ENCODE measurements around the gene TIAM2.
A peak's percentile ranks its signal among the peaks of the same experiment; 100 is the strongest.
"Not testable (repeated sequence)": the region's sequence is repeated elsewhere in the genome, so short reads cannot be mapped to it uniquely, and the experiment has no call there.

The TIAM2 gene

DNA sequence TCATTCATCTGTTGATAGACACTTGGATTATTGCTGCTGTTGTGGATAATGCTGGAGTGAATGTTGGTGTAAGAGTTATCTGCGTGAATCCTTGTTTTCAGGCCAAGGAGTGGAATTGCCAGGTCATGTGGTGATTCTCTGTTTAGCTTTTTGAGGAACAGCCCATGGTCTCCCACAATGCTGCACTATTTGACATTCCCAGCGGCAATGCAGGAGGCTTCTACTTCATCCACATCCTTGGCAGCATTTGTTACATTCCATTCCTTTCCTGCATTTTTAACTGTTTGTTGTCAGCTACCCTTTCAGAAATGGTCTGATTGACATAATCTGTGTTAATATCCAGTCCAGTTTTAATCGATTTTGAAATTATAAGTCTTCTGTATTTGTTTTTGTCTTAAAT, 217.0 kb downstream of the TIAM2 start:
- no peak for DNase-seq

DNA sequence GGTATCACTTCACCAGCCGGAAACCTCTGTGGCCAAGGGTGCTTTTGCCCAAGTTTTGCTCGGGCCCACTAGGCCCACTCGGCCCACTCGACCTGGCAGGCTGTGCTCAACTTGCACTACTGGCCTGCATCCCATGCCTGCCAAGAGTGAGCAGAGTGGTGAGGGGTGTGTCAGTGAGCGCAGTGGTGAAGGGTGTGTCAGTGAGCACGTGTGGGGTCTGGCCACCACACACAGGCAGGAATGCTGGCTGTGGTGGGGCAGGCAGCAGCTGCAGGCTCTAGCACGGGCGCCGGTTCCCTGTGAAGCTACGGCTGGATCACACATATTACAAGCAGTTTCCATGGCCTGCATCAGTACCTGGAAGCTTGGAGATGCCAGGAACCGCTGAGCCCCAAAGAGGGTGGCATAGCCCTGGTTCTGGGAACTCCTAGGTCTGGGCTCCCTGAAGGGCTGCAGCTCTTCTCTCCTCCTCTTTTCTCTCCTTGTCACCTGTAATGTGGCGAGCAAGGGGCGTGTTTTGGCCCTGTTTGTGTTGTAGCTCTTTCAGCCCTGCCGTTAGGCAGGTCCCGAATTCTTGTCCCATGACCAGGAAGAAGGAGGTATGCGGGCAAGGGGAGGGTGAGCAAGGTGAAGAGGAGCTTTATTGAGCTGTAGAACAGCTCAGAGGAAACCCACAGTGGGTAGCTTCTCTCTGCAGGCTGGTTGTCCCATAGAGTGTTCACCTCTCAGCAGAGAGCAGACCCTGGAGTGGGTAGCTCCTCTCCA, 217.7 kb downstream of the TIAM2 start:
- DNase-seq: no peak

DNA sequence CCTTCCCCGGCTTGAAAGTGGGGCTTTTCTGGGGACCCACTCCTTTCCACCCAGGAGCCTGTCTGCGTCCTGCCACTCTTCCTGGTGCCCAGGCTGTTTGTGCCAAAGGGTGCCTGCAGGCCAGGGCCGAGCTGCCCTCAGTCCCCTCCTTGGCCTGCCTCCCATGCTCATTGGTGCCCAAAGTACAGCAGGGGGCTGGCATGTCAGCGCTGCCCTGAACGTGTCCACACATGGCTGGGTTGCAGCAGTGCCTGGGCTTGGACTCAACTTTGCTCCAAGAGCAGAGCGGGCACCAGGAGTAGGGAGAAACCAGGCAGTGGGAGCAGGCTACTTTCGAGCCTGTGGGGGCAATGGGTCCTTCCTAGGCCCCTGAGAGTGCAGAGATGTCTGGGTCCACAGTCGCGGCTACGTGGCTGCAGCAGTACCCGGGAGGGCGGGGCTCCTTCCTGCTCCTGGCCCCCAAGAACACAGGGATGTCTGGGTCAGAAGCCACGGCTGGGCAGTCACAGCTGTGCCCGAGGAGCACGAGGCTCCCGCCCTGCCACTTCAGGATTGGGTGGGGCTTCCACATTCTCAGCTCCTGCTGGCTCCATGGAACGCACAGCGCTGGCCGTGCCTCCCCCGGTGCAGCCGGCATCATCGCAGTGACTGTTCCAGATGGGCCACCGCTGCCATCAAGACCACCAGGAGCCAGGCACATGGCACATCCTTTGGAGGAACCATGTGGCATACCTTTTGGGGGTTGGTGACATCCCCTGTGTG, 218.7 kb downstream of the TIAM2 start:
- DNase-seq: no peak

DNA sequence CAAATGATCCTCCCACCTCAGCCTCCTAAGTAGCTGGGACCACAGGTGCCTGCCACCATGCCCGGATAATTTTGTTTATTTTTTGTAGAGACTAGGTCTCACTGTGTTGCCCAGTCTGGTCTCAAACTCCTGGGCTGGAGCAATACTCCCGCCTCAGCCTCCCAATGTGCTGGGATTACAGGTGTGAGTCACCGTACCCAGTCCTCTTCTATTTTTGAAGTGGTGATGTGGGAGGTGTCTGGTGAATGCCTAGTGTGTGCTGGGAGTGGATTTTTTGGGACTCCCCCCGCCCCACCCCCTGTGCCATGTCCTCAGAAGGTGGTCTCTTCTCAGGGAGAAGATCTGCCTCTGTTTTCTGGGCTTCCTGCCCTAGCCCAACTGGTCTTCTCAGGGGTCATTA, 220.8 kb downstream of the TIAM2 start:
- no peak for DNase-seq

DNA sequence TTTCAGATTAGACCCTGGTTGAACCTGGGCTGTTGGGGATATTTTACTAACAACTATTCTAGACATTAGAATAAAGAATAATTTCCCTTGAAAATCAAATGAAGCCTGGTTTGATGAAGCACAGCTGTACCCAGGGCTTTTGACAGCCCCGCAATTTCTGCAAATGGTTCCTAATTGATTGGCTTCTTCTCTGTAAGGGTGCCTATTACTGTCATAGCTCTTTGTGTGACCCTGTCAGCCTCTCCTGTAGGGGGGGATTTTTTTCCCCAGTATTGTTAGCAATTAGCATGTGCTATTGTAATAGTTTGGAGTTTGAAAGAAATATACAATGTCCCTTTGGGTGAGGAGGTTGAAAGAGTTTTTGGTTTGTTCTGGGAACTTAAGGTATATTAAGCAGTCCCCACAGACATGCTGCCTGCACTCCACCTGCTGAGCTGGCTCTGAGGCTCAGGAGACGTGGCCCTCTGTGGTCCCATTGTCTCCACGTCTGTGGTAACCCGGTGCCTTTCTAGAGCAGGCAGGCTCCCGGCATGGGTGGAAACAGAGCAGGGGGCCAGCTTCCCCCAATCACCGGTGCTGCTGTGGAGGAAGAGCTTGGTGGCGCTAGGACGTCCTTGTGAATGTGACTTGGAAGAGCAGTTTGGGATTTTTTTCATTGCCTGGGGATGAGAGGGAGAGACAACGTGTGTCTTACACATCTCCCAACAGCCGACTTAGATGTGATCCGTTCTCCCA, 221.4 kb downstream of the TIAM2 start:
- DNase-seq: no peak

DNA sequence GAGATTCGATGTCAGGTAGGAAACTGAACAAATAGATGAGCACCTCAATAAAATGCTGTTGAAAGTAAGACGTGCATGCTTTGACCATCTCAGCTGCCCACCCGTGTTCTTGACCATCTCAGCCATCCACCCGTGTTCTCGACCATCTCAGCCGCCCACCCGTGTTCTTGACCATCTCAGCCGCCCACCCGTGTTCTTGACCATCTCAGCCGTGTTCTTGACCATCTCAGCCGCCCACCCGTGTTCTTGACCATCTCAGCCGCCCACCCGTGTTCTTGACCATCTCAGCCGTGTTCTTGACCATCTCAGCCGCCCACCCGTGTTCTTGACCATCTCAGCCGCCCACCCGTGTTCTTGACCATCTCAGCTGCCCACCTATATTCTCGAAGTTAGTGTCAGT, 223.6 kb downstream of the TIAM2 start:
- not testable (repeated sequence) for DNase-seq

DNA sequence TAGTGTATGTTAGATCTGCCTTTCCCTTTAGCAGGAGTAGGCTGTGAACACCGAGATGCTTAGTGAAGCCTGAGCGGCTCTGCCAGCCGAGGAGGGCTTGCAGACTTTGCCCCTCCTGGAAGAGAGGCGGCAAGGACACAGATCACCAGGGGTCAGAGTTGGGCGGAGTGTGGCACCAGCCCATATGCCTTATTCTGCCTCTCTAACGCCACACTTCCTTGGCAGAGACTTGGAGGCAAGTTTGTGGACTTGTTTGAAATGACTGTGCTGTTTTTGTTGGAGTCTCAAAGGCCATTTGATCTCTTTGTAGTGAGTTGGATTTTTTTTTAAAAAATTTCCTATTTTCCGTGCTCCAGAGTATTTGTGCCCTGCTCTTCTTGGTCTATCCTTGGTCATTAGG, 224.2 kb downstream of the TIAM2 start:
- DNase-seq: no peak

DNA sequence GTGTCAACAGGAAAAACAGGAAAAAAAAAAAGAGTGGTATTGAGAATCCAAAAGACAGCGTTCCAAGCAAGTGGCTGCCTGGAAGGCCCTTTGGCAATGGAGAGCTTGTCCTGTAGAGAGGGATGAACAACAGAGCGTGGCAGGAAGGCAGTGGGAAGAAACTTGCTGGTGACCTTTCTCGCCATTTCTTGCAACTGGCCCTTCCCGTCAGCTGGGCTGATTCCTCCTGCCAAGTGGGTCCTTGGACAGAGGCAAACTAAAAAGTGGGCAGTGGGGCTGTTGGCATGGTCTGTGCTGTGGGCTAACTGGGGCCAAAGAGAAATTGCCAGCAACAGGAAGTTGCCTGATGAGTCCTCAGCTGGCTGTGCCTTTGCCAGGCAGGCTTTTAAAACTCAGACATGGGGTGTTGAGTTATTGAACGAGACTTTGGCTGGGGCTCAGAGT, 224.8 kb downstream of the TIAM2 start:
- DNase-seq: no peak

DNA sequence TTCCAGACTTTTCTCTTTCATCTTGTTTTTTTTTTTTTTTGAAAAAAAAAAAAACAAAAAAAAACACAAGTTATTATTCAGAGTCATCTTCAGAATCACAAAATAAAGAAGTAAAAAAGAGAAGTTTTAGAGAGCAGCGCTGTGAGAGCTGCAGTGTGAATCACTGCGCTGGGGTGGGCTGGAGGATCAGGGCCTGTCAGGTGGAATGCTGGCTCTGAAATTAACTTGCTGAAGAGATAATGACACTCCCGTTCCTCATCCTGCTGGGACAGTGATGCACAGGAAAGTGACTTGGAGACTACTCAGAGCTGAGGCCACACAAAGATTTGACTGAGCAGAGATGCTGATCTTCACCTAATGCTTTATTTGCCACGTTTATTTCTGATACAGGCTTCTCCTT, 226.0 kb downstream of the TIAM2 start:
- DNase-seq: no peak

DNA sequence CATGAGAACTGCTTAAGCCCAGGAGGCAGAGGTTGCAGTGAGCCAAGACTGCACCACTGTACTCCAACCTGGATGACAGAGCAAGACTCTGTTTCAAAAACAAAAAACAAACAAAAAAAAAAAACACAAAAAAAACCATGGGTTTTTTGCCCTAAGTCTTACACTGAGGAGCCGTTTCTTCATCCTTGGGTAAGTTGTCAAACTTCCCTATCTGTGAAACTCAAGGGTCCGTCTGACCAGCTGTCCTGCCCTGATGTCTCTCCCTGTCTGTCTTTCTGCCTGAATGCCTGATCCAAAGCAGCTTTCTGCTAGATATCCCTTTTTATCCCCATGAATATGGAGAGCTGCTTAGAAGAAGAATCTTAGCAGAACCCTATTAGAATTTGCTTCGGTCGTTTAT, 227.4 kb downstream of the TIAM2 start:
- no peak for DNase-seq

DNA sequence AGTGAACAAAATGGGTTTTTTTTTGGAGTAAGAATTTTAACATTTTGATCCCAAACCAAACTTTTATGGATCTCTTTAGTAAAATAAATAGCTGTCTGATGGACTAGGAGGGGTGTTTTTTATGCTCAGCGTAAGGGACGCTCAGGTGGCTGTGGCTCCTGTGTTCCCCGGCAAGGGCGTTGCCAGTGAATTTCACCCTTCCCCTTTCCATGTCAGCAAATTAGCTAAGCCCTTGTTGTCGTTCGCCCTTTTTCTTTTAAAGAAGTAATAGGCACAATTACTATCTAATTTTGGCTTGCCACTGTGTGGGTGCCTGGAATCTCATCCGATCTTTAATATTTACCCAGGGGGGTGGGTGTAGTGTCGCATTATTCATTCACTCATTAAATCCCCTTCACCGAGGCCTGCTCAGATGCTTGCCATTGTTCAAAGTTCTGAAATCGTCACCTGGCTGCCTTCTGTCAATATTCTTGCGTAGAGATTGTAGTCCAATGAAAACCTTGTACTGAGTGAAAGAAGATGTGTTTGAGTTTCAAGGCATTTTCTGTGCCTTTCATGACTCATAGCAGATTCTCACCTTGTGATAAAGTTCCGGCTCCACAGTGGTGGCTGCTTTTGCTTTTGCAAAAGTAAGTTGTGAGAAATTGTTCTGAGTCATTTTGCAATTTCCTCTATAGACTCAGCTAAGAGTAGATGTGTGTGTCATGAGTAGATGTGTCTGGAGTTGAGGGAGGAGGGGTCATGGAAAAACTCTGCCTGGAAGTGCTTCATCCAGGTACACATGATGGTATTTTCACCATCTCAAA, 228.7 kb downstream of the TIAM2 start:
- peak; percentile 89 for DNase-seq

DNA sequence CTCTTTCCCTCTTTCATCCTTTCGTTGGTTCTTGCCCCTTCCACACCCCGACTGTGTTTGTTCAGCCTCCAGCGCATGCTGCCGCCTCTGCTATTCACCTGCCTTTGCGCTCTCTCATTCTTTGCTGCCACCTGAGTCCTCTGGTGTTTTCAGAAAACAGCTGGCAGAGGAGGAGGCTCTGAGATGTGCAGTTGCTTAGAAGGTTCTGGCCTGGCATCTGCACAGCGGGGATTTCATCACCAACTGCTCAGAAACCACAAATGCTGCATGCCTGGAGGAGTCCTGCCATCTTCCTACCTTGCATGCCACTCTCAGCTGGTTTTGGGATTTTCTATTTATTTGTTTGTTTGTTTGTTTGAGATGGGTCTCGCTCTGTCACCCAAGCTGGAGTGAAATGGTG, 229.5 kb downstream of the TIAM2 start:
- no peak for DNase-seq

DNA sequence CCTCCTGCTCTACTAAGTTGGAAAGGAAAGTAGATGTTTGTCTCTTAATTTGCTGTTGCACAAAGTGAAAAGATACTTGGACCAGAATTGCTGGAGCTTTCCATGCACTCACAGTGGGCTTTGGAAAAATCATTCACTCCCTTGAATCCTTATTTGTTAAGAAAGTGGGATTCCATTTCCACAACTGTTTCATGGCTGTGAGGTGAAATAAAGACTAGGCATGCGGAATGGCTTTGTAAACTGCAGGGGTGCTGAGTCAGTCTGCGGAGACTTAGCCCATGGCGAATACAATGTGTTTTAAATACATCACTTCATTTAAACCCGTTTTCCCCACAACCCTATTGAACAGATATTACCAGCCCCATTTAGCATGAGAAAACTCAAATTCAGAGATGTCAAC, 231.9 kb downstream of the TIAM2 start:
- no peak for DNase-seq

DNA sequence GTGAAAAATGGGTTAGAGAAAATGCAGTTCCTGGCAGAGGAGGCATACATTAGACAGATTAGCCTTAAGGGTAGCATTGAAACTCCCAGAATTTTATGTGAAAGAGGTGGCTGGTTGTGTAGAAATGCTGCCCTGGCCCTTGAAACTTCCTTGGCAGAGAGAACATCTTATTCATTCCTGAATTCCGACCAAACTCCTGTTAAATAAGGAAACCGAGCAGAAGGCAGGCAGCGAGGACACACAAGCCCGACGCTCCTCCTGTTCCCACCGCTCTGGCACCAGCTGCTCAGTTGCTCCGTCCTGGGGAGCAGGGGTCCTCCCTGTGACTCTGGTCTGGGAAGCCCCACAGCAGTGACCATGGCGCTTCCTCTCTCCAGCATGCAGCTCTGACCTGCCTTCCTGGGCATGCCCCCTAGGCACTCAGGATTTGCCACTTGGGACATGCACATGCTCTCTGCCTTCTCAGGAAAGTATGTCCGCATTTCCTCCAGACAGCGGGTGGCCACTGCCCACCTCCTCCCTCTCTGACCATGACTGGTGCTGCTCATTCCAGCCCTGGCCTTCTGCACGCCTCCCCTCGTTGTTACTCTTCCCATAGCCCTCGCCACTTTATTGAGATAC, 233.5 kb downstream of the TIAM2 start:
- DNase-seq: no peak

DNA sequence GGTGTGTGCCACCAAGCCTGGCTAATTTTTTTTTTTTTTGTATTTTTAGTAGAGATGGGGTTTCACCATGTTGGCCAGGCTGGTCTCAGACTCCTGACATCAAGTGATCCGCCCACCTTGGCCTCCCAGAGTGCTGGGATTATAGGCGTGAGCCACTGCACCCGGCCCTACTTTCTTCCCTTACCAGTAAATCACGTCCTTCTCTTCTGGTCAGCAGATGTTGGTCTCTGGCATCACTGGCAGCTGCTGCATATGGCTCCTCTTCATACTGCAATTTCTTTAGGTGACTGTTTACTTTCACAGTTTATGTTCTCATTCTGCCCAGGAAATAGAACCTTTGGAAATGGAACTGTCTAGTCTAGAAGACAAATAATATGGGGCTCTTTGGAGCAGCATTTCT, 235.9 kb downstream of the TIAM2 start:
- not testable (repeated sequence) for DNase-seq

DNA sequence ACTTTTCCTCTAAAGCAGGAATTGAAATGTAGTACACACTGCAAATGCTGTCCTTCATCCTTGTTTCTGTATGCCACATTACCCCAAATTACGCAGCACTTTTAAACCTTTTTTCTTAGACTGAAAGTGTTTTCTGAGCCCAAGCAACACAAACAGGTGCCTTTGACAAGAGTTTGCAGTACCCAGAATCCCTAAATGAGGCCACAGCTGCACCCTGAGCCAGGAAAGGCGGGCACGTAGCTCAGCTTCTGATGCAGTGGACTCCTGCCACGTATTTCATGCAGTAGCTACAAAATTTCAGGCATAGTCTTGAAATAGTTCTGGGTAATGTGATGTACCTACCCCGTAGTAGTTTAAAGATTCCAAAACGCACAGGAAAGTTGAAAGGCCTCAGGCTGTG, 237.7 kb downstream of the TIAM2 start:
- no peak for DNase-seq

DNA sequence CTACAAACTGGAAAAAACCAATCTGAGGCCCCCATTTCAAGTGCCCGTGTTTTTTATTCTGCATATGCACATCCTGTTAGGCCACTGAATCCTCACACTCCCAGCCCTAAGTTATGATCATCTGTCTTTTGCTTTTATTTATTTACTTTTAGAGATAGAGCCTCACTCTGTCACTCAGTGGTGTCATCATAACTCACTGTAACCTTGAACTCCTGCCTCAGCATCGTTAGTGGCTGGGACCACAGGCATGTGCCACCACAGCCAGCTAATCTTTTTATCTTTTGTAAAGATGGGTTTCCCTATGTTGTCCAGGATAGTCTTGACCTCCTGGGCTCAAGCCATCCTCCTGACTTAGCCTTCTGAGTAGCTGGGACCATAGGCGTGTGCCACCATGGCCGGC, 239.1 kb downstream of the TIAM2 start:
- DNase-seq: no peak

DNA sequence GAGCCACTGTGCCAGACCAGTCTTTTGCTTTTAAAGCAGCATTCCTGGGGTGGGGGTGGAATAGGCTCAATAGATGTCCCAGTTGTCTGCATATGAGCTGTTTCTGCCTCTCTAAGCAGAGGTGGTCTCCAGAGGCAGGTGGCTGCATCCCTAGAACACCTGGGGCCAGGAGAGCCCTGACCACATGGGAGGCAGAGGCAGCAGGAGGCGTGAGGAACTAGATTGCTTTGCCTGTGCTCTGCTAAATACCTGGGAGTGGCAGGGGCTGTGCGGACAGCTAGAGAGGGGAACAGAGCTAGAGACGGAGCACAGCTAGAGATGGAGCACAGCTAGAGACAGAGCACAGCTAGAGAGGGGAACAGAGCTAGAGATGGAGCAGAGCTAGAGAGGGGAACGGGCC, 239.6 kb downstream of the TIAM2 start:
- no peak for DNase-seq

DNA sequence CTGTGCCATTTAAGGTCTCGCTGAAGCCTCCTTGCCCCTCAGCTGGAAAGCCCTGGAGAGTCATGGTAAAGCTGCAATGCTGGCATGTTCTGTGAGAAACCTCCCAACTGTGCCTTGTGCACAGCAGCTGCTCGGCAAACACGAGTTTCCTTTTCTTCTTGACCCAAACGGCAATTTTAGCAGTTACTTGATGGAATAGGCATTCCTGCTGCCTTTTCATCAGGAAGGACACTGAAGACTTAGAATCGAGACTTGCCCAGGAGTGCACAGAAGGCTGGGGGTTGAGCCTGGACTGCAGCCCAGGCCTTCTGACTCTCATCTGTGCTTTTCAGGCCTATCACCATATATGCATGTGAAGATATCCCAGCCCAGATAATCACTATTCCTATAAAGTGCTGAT, 240.0 kb downstream of the TIAM2 start:
- no peak for DNase-seq

DNA sequence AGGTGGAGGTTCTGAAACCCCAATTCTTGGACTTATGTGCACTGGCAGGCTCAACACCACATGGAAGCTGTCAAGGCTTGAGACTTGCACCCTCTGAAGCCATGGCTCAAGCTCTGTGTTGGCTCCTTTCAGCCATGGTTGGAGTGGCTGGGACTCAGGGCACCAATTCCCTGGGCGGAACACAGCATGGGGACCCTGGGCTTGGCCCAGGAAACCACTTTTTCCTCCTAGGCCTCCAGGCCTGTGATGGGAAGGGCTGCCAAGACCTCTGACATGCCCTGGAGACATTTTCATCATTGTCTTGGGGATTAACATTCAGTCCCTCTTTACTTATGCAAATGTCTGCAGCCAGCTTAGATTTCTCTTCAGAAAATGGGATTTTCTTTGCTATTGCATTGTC, 242.5 kb downstream of the TIAM2 start:
- no peak for DNase-seq

DNA sequence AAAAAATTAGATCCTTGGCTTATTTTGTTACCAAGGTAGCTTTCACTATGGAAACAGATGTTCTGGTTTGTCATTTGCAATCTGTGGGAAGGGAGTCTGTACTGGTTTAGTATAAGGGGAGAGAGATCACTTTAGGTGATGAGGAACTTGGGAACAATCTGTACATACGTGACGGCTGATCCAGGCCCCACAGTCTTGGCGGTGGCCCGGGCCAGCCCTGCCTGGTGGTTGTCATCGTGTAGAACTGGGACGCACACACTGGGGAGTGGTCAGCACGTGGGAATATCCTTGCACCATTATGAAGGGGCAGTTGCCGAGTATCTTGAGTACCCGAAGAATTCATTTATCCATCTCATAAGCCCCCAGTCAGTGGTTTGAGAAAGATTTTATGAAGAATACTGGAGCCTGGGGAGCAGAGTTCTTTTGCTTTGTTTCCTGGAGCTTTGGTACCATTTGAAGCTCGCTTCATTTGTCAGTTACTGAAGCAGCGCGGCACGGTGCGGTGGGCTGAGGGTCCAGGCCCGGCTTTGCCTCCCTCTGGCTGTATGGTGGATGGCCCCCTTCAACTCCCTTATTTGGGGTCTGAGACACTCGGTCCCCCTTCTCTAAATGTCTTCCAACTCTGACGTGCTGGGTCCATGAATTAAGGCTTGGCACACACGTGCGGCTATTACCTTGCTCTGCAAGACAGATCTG, 245.9 kb downstream of the TIAM2 start:
- no peak for DNase-seq

DNA sequence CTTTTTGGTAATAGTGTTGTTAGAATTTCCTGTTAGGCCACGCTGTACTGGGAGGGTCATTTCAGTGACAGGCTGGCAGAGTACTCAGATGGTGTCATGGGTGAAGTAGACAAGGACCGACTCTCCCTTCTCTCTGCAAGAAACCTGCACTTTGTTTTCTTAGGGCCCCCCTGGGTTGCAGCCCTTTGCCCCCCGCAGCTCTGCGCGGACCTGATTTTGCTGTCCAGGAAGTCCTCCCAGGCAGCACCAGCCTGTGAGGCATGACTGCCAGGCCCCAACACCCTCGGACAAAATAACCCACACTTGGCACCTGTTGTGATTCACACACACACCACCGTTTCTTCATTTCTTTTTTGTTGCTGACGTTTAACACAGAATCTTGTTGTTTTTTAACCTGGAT, 246.9 kb downstream of the TIAM2 start:
- DNase-seq: no peak
